ENCODE data around the gene APBA1.

The APBA1 gene

DNA sequence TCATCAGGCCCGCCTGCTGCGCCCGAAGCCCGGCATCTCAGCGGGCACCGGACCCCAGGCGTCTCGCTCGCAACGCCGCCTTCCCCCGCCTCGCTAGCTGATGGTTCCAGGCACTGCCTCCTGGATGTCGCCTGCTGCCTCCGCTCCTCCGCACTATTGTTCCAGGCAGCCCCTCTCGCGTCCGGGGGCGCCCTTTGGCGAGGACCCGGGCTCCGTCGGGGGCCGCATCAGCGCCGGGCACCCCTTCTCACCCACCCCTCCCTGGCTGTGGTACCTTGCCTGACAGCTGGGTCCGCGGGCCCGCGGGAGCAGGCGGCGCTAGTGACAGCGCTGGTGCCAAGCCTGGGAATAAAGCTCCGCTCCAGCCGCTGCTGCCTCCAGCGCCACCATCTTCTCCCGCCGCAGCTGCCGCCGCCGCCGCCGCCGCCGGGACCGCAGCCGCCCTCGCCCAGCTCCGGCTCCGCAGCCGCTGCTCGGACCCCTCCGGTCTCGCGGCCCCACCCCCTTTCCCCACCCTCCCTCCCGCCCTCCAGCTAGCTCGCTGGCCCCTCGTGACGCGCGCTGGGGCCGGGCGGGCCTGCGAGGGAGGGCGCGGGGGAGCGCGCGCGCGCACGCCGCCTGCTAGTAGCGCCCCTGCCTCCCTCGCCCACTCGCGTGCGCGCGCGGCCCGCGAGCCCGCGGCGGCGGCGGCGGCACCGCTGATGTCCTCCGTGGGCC, at the start of gene APBA1:
Gene APBA1 (minus strand): TSS at position 493 of the 717 bp plus-strand sequence.
- peak; percentile 58 for DNase-seq

- DNase-seq, result no peak
Observed at GRCh38 chr9:69719983-69720382, 47.8 kb upstream of the APBA1 start.

- DNase-seq, result no peak
Observed at GRCh38 chr9:69719367-69719766, 47.2 kb upstream of the APBA1 start.

DNA sequence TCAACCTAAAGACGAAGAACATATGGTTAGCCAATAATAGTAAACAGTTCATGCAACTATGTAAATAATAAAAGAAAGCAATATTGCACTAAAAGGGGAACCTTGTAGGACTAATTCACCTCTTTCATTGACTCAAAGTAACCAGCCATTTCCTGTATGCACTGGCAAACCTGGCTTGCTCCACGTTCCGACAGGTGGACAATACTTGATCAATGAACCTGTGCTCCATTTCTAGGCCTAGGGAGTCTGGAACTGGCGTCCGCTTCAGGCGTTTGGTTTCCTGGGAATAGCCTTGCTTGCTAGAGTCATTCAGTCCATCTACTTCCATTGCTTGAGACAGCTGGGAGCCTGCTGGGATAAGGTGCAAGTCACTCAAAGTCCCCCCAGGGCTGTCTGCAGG, 46.0 kb upstream of the APBA1 start:
- no peak for DNase-seq

DNA sequence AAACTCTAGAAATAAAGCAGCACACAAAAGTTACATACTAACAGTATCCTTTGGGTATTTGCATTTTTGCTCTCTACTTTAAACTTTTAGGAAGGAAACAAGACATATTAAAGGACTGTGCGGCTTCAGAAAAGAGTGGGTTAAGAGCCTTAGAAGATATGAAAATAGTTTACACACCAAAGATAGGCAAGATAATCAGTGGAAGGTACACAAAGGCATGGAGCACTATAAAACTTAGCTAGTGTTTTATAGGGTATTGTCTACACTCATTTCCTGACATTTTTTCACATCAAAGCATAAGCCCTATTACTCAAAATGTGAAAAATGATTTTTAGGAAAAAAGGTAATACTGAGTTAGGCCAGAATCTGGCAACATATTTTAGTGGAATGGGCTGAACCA, 43.7 kb upstream of the APBA1 start:
- DNase-seq, result no peak

GRCh38 chr9:69715096-69715495, 42.9 kb upstream of the APBA1 start:
- no peak for DNase-seq

DNA sequence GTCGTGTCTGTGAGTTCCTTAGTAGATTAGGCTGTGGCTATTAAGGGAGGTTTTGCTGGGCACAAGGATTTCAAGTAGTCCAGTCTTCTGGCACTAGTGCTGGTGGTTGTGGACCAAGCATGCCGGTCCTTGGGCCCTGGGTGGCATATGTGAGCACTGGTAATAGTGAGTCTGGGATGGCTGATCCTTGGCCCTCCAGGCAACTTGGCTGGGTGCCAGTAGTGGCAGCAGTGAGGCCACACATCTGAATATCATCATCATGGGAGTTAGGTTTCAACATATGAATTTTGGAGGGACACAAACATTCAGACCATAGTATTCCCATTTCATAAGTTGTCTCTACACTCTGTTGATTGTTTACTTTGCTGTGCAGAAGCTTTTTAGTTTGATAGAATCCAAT, 25.3 kb upstream of the APBA1 start:
- DNase-seq, result no peak

- DNase-seq, result no peak
Observed at GRCh38 chr9:69696802-69697201, 24.6 kb upstream of the APBA1 start.

DNA sequence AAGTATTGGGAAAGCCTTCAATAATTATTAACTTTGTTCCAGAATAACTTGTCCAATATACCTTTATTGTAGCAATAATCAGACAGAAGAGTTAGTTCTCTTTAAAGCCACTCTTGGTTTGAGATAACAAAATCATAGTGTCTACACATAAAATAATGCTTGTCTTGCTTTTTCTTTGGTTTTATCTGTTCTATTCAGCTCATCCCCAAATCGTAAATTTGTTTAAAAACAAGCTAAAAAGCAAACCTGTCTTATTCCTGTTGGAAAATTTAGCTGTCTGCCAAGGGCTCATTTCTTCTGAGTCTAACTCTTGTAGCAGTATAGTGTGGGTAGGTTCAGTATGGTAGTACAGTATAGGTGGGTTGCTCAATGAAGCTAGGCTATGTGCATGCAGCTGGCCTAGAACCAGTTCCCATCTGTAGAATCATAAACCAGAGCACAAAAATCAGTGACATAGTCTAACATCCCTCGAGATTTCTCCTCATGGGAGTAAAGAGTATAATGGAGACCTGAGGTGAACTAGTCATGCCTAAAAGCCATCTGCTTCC, 17.9 kb upstream of the APBA1 start:
- no peak for DNase-seq

GRCh38 chr9:69683927-69684326, 11.8 kb upstream of the APBA1 start:
- no peak for DNase-seq

GRCh38 chr9:69678843-69679538, 6.8 kb upstream of the APBA1 start:
- no peak for DNase-seq

DNA sequence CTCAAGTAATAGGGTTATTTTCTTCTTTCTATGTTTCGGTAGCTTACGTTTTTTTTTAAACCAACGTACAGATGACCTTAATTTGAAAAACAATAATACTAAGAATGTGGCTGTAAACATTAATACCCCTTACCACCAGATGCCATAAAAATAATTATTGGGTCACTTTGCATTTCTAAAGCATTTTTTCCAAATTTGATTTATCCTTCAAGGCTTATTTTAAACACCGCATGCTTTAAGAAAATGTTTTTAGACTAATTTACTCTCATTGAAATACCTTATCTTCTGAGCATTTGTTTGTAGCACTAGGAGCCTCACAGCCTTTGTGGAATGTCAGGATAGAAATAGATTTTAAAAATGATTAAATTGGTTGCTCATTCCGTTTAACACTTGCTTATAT, 5.8 kb upstream of the APBA1 start:
- no peak for DNase-seq

DNA sequence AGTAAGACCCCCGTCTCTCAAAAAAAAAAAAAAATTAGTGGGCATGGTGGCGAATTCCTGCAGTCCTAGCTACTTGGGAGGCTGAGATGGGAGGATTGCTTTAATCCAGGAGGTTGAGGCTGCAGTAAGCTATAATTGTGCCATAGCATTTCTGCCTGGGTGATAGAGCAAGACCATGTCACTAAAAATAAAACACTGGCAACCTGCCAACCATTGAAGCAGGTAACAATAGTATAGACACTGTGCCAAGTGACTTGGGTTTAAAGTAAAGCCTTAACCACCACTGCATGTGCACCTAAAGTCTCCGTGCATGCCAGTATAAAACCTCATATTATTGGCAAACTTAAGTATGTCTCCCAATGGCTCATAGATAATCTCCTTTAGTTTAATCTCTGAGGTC, 3.4 kb upstream of the APBA1 start:
- DNase-seq, result no peak

DNA sequence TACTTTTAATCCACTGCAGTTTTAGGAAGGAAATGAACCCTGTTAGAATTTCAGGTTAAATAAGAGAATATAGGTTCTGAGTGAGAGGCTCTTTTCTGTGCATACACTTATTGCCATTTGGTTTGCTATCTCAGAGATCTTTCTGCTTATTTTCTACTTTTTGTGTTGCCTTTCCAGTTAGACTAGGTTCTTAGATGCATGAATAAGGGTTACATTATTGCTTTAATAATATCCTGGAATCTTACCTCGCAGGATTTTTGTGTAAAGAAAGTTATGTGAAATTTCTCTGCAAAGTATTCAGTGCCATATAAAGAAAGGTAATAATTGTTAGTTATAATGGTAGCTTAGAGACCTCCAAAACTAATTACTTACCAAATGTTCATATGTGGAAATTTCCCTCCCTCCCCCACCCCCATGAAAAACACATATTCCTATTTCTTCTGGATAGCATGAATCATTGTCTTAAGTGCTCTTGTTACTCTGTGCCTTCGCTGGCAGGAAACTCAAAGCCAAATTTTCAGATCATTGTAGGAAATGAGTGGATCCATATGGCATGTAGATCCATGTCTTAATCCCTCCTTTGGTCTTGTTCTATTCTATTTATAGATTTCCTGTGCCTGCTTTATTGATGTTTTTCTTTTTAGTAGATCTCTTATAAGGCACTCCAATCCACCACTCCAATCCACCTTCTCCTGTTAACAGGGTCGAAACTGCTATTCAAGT, 2.7 kb upstream of the APBA1 start:
- no peak for DNase-seq

- DNase-seq, result no peak
Observed at GRCh38 chr9:69674112-69674685, 2.0 kb upstream of the APBA1 start.

GRCh38 chr9:69673311-69673640, 1.1 kb upstream of the APBA1 start:
- no peak for DNase-seq

- DNase-seq, result peak; percentile 85
Observed at GRCh38 chr9:69672596-69673310, 582 bp upstream of the APBA1 start.

- no peak for DNase-seq
Observed at GRCh38 chr9:69671311-69671878, 776 bp downstream of the APBA1 start.

- no peak for DNase-seq
Observed at GRCh38 chr9:69667306-69667705, 4.9 kb downstream of the APBA1 start.

DNA sequence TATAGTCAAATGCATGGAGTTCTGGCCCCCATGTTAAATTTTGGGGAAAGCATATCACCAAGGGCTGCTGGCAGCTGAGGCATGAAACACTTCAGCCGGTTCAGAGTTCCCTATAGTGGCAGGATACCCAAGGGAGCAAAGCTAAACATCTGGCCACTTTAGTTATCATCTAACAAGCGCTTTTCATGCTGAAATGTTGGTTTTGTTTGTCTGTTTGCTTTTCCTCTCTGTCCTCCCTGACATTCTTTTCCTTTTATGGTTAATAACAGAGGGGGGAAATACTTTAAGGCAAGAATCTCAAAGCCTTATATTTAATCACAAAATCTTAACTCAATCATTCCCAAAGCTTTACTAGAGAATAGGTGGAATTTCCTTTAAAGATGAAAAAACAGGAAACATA, 11.9 kb downstream of the APBA1 start:
- no peak for DNase-seq

DNA sequence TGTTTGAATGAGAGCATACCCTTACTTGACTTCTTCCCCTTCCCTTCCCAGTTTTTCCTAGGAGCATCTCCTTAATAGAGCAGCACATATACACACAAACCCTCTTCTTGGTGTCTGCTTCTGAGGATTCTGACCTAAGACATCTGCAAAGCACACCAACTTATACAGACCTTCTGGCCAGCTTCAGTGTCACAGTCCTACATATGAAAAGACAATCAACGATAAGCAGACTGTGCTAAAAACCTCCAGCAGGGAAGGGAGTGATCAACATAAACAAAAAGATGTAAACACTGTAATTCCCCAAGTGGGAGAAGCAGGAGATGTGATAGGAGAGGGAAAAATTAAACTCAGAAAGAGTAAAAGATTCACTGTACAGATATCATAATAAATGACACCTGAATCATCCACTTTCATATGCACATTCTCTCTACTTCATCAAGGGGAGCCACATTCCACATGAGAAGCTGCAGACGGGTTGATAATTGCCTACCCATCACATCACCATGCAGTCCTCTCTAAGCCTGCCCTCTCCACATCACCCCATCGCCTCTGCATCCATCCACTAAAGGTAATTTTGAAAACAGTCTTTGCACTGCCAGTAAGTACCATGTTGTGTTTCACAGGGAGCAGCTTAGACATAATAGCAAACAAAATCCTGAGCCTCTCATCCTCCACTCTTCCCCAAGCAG, 13.0 kb downstream of the APBA1 start:
- no peak for DNase-seq

- no peak for DNase-seq
Observed at GRCh38 chr9:69657269-69657668, 14.9 kb downstream of the APBA1 start.
